Mesothelial cell of epicardium (in vitro differentiated cells): ENCODE results near the gene MACROD2. TPM values are rescaled to one million over a fixed set of nuclear protein-coding genes. Genes with fewer than 3 reads are reported as not detected.
A peak's percentile ranks its signal among the peaks of the same experiment; 100 is the strongest.

Source experiments
- DNase-seq, 2 experiments: peaks; one replicate each; pipeline ENCODE4 v3.0.0; 2021; ENCODE audit warnings: low spot score in 2 of 2; ENCODE audit not compliant: unreplicated experiment in 2 of 2
- H3K27ac Mint-ChIP-seq: 2 replicates; pipeline ENCODE4 v1.8.0; 2021; ENCODE audit warnings: mixed read lengths
- H3K27me3 Mint-ChIP-seq: 2 replicates; pipeline ENCODE4 v1.8.0; 2021; ENCODE audit warnings: low read depth, mixed read lengths
- H3K36me3 Mint-ChIP-seq: 2 replicates; pipeline ENCODE4 v1.8.0; 2021; ENCODE audit warnings: mixed read lengths
- H3K4me1 Mint-ChIP-seq: 2 replicates; pipeline ENCODE4 v1.8.0; 2021; ENCODE audit warnings: mixed read lengths
- H3K4me3 Mint-ChIP-seq: 2 replicates; pipeline ENCODE4 v1.8.0; 2021; ENCODE audit warnings: mild to moderate bottlenecking, moderate library complexity, mixed read lengths
- H3K9me3 Mint-ChIP-seq: 2 replicates; pipeline ENCODE4 v1.8.0; 2021; ENCODE audit warnings: mixed read lengths
- total RNA-seq: library from RNA; stranded (reverse); gene quantifications from 3 replicates; pipeline ENCODE4 v1.2.1, GENCODE V29; 2021
- TF ChIP-seq, protein P1 (sequence below): fragments of 200-600 bp; sonication (generic); IDR thresholded peaks from one replicate; pipeline ENCODE4 v1.5.0; 2021; ENCODE audit warnings: antibody characterized with exemption; ENCODE audit not compliant: unreplicated experiment

Gene MACROD2
- total RNA-seq, 1 donor from 2014 or later = 10.0 TPM

DNA sequence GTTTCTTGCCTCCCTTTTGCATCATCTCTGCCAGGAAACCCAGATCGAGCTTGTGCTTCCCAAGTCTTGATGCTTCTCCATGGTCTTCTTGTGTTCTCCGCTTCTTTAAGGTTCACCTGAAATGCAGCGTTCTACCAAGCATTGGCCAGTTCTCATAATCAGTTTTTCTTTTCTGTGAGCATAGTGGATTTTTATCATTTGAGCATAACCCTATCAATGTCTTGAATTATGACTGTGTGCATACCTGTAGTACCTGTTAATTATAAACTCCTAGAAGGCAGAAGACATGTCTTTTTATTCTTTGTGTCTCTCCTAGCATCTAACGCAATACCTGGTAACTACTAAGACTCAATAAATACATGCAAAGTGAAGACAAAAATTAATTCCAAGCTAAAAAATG is 1146.5 kb downstream of the MACROD2 start:
- Mint-ChIP-seq H3K4me1 (peaks cover 12% of the 10 kb centered on the region), H3K27ac (no peak overlapping the region), H3K36me3 (peaks cover 4% of the 10 kb centered on the region), H3K9me3 (no peaks in the 10 kb centered on the region), H3K27me3 (no peaks in the 10 kb centered on the region), H3K4me3 (no peak overlapping the region)
- TF ChIP-seq, protein P1, sequence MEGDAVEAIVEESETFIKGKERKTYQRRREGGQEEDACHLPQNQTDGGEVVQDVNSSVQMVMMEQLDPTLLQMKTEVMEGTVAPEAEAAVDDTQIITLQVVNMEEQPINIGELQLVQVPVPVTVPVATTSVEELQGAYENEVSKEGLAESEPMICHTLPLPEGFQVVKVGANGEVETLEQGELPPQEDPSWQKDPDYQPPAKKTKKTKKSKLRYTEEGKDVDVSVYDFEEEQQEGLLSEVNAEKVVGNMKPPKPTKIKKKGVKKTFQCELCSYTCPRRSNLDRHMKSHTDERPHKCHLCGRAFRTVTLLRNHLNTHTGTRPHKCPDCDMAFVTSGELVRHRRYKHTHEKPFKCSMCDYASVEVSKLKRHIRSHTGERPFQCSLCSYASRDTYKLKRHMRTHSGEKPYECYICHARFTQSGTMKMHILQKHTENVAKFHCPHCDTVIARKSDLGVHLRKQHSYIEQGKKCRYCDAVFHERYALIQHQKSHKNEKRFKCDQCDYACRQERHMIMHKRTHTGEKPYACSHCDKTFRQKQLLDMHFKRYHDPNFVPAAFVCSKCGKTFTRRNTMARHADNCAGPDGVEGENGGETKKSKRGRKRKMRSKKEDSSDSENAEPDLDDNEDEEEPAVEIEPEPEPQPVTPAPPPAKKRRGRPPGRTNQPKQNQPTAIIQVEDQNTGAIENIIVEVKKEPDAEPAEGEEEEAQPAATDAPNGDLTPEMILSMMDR = no peak
- no peak for DNase-seq

DNA sequence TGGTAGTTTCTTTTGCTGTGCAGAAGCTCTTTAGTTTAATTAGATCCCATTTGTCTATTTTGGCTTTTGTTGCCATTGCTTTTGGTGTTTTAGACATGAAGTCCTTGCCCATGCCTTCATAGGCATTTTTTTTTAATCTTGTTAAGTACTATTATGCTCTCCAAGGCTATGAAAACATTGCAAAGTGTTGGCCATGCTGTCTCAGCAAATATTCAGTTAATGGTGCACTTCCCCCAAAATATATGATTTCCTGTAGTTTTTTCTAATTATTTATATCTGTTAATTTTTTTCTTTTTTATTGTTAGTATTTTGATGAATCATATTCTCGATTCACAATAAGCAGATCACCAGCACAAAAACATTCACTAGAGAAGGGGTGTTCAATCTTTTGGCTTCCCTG is 1148.2 kb downstream of the MACROD2 start:
- Mint-ChIP-seq H3K27ac (no peak overlapping the region), H3K4me3 (no peak overlapping the region), H3K36me3 (peaks cover 4% of the 10 kb centered on the region), H3K4me1 (peaks cover 21% of the 10 kb centered on the region), H3K27me3 (no peaks in the 10 kb centered on the region), H3K9me3 (no peaks in the 10 kb centered on the region)
- no peak for DNase-seq
- TF ChIP-seq, protein P1 = no peak

DNA sequence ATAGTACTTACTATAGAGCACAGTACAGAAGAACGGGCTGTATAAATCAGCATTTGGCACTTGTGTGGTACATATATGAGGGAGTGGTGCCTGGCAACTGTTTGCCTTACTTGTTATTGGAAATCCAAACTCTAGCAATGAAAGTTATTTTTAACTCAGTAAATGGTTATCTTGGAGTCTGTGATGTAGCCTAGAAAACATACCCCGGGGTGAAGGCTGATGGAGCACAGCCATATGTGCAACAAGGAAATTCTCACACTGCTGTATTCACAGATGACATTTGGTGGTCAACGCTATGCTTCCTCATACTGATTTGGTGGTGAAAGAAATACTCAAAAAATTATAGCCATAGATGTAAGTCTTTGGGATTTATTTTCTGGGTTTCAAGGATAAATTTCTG is 1149.6 kb downstream of the MACROD2 start:
- Mint-ChIP-seq H3K27ac (no peak overlapping the region), H3K4me3 (no peak overlapping the region), H3K4me1 (peaks cover 21% of the 10 kb centered on the region), H3K36me3 (peaks cover 4% of the 10 kb centered on the region), H3K27me3 (no peaks in the 10 kb centered on the region), H3K9me3 (no peaks in the 10 kb centered on the region)
- TF ChIP-seq, protein P1 = no peak
- DNase-seq = no peak

DNA sequence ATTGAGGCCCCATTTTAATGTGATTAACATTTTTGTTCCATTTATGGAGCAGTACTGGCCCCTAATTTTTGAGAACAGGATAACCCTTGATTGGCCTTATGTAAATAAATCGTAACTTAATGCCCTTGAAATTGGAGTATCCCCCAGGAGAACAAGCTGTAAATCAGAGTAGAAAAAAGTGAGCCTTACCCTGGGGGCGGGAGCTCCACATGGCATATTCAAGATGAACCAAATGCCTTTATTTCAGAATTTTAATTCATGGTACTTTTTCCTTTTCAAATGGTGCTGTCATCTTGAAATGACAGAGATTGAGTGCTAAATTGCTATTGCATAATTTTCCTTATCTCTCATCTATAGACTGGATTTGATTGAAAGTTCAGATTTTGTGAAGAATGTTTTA is 1151.6 kb downstream of the MACROD2 start:
- TF ChIP-seq, protein P1 = no peak
- no peak for DNase-seq
- Mint-ChIP-seq H3K27me3 (no peaks in the 10 kb centered on the region), H3K4me1 (peaks cover 21% of the 10 kb centered on the region), H3K9me3 (peaks cover 8% of the 10 kb centered on the region), H3K27ac (peak overlapping the region; percentile 47), H3K4me3 (no peak overlapping the region), H3K36me3 (peaks cover 7% of the 10 kb centered on the region)

DNA sequence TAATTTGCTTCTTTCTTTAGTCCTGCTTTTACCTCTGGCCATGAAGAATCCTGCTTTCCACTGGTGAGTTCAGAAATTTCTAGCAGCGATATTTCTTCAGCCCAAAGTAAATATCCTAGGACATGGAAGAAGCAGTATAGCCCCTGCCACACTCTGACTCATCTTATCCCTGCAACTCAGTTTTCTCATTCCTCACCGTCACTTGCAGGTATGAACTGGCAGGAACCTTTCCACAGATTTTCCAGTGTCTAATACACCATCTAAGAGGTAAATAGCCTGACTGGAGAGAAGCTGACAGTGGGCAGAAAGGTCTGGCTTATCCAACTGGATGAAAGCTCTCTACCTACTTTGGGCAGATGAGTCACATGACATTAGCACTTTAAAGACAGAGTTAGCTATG is 1158.8 kb downstream of the MACROD2 start:
- no peak overlapping the region for H3K27ac Mint-ChIP-seq
- no peaks in the 10 kb centered on the region for H3K27me3 Mint-ChIP-seq
- DNase-seq = no peak
- peaks cover 28% of the 10 kb centered on the region for H3K9me3 Mint-ChIP-seq
- H3K4me3 Mint-ChIP-seq = no peak overlapping the region
- H3K36me3 Mint-ChIP-seq = peaks cover 5% of the 10 kb centered on the region
- TF ChIP-seq, protein P1 = no peak
- no peaks in the 10 kb centered on the region for H3K4me1 Mint-ChIP-seq

DNA sequence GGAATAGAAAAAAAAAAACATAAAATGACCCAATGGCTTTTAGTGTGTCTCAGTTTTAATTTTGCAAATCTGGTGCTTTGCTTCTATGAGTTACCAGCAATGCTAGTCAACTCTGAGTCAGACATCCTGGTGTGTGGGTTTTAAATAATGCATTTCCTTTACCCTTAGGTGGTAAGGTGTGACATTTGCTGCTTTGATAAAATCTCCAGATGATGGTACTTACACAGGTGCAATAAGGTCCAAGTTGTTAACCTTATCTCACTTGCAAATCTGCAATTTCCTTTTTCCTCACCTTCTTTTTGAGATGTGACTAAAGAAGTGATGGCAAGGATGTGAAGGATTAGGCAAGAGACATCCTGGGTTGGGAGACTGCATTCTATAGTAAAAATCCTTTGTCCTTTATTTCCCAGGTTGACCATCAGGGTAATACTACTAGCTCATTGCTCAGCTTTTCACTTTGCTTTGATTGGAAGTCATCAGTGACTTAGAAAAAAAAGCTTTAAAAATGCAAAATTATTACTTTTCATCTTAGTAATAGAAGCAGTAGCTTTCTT is 1160.6 kb downstream of the MACROD2 start:
- TF ChIP-seq, protein P1 = no peak
- no peak overlapping the region for H3K27ac Mint-ChIP-seq
- H3K36me3 Mint-ChIP-seq = peaks cover 5% of the 10 kb centered on the region
- DNase-seq = no peak
- H3K4me1 Mint-ChIP-seq = no peaks in the 10 kb centered on the region
- H3K4me3 Mint-ChIP-seq = no peak overlapping the region
- peaks cover 28% of the 10 kb centered on the region for H3K9me3 Mint-ChIP-seq
- no peaks in the 10 kb centered on the region for H3K27me3 Mint-ChIP-seq
